A673 (cell line): ENCODE results near the gene CTDSP2. TPM values are rescaled to one million over a fixed set of nuclear protein-coding genes. Genes with fewer than 3 reads are reported as not detected.

ENCODE experiments used
- BruUV-seq: library from RNA; stranded (reverse); fragments of 400-500 nt; replicated peaks from 2 replicates; lab custom pipeline; 2021; lab: Mats Ljungman, UMichigan
- CTCF ChIA-PET: fragments of 300-600 bp; sonication (Branson Sonifier 250); formaldehyde crosslinking; loops from one replicate; lab custom pipeline; 2022; ENCODE audit warnings: antibody characterized with exemption; lab: Charles Lee
- POLR2A ChIA-PET: fragments of 300-600 bp; sonication (Branson Sonifier 250); formaldehyde crosslinking; loops from one replicate; lab custom pipeline; 2022; ENCODE audit warnings: antibody characterized with exemption; ENCODE audit not compliant: low non-redundant PET; lab: Charles Lee
- DNase-seq: peaks from one replicate; pipeline ENCODE4 v3.0.0-alpha.2; 2015; ENCODE audit warnings: low spot score
- H3K27ac ChIP-seq: fragments of 200-600 bp; sonication (generic); 2 replicates; pipeline ENCODE4 v1.5.1; 2016; ENCODE audit warnings: mixed run types, low read depth, mild to moderate bottlenecking, mixed read lengths, antibody characterized with exemption, low read length; ENCODE audit not compliant: poor library complexity, severe bottlenecking
- H3K27me3 ChIP-seq: fragments of 200-600 bp; sonication (generic); replicated peaks from 2 replicates; pipeline ENCODE4 v1.6.1; 2017; ENCODE audit warnings: mixed run types, low read depth, mild to moderate bottlenecking, mixed read lengths, antibody characterized with exemption, low read length; ENCODE audit not compliant: insufficient read depth, poor library complexity
- H3K36me3 ChIP-seq: fragments of 200-600 bp; sonication (generic); 2 replicates; pipeline ENCODE4 v1.6.1; 2016; ENCODE audit warnings: mixed run types, mild to moderate bottlenecking, mixed read lengths, antibody characterized with exemption, low read length; ENCODE audit not compliant: insufficient read depth, poor library complexity, severe bottlenecking
- H3K4me1 ChIP-seq: fragments of 200-600 bp; sonication (generic); 2 replicates; pipeline ENCODE4 v1.6.1; 2017; ENCODE audit warnings: mixed run types, mild to moderate bottlenecking, mixed read lengths, antibody characterized with exemption, low read length; ENCODE audit not compliant: insufficient read depth, poor library complexity, severe bottlenecking
- H3K4me3 ChIP-seq: fragments of 200-600 bp; sonication (generic); 2 replicates; pipeline ENCODE4 v1.5.1; 2016; ENCODE audit warnings: low read depth, mixed run types, mild to moderate bottlenecking, mixed read lengths, low read length; ENCODE audit not compliant: poor library complexity, severe bottlenecking
- H3K9me3 ChIP-seq: fragments of 200-600 bp; sonication (generic); 2 replicates; pipeline ENCODE4 v1.6.1; 2016; ENCODE audit warnings: mixed run types, low read depth, mild to moderate bottlenecking, mixed read lengths, antibody characterized with exemption, low read length; ENCODE audit not compliant: poor library complexity, severe bottlenecking
- CTCF ChIP-seq: fragments of 300-800, 200-600 bp; sonication (generic); conservative IDR thresholded peaks from 2 replicates; pipeline ENCODE4 v1.5.1; 2017; ENCODE audit warnings: low read depth, mild to moderate bottlenecking, antibody characterized with exemption, low read length, moderate library complexity, mixed read lengths
- EZH2 ChIP-seq: fragments of 200-600 bp; sonication (generic); IDR thresholded peaks from 2 replicates; pipeline ENCODE4 v1.6.1; 2017; ENCODE audit warnings: borderline replicate concordance, low read depth, mild to moderate bottlenecking, mixed read lengths, antibody characterized with exemption, low read length; ENCODE audit not compliant: poor library complexity, severe bottlenecking
- intact Hi-C: fragments of 100-400 bp; cut with micrococcal nuclease; formaldehyde crosslinking; loops from one replicate; pipeline ENCODE4 v1.10.0; 2022; ENCODE audit not compliant: unreplicated experiment
- total RNA-seq: library from RNA; stranded (reverse); gene quantifications from 2 replicates; pipeline ENCODE4 v1.2.3, GENCODE V29; 2021

Gene CTDSP2
- total RNA-seq, 1 experiment from 2014 or later, result 115 TPM

- no peak overlapping the region for H3K4me3 ChIP-seq
- no TSS peak for BruUV-seq
- intact Hi-C loops, result no loop called here
- H3K4me1 ChIP-seq, result no peaks in the 10 kb centered on the region
- H3K27ac ChIP-seq, result no peak overlapping the region
- ChIA-PET CTCF (no interaction called here), POLR2A (no interaction called here)
- no peaks in the 10 kb centered on the region for H3K9me3 ChIP-seq
- TF ChIP-seq EZH2 (no peak), CTCF (no peak)
- no peaks in the 10 kb centered on the region for H3K27me3 ChIP-seq
- H3K36me3 ChIP-seq, result peaks cover 79% of the 10 kb centered on the region
- no peak for DNase-seq
Measured at GRCh38 chr12:57825451-57825850, 21.1 kb downstream of the CTDSP2 start.

- Histone ChIP-seq H3K4me1 (no peaks in the 10 kb centered on the region), H3K27me3 (no peaks in the 10 kb centered on the region), H3K36me3 (peaks cover 84% of the 10 kb centered on the region), H3K4me3 (no peak overlapping the region), H3K9me3 (no peaks in the 10 kb centered on the region), H3K27ac (no peak overlapping the region)
- BruUV-seq, result no TSS peak
- no peak for TF ChIP-seq CTCF
- TF ChIP-seq EZH2, result no peak
- intact Hi-C loops, result no loop called here
- ChIA-PET CTCF (no interaction called here), POLR2A (no interaction called here)
- DNase-seq, result no peak
Measured at GRCh38 chr12:57823908-57824640, 22.5 kb downstream of the CTDSP2 start.

- DNase-seq, result no peak
- H3K36me3 ChIP-seq, result peaks cover 84% of the 10 kb centered on the region
- intact Hi-C loops, result no loop called here
- H3K27me3 ChIP-seq, result no peaks in the 10 kb centered on the region
- BruUV-seq, result TSS peak; percentile 15
- ChIA-PET CTCF (no interaction called here), POLR2A (no interaction called here)
- H3K27ac ChIP-seq, result no peak overlapping the region
- H3K9me3 ChIP-seq, result no peaks in the 10 kb centered on the region
- H3K4me1 ChIP-seq, result no peaks in the 10 kb centered on the region
- TF ChIP-seq CTCF (no peak), EZH2 (no peak)
- H3K4me3 ChIP-seq, result no peak overlapping the region
Measured at GRCh38 chr12:57823131-57823907, 23.2 kb downstream of the CTDSP2 start.
